Sigmoid colon (tissue), 7 donors: ENCODE data around the gene MAFF. TPM values are rescaled to one million over a fixed set of nuclear protein-coding genes. Genes with fewer than 3 reads are reported as not detected.

Experiments
- DNase-seq: peaks from one replicate; pipeline ENCODE4 v3.0.0-alpha.2; 2019
- H3K27ac ChIP-seq, 4 donors: fragments of 200-600 bp; sonication (generic); one replicate each; pipeline ENCODE4 v1.5.1; 2016 to 2019; ENCODE audit warnings: mild to moderate bottlenecking in 1 of 4
- H3K27me3 ChIP-seq, 3 donors: fragments of 200-600 bp; sonication (generic); one replicate each; pipeline ENCODE4 v1.5.1; 2019; ENCODE audit warnings: mild to moderate bottlenecking in 1 of 3
- H3K36me3 ChIP-seq, 4 donors: fragments of 200-600 bp; sonication (generic); one replicate each; pipeline ENCODE4 v1.5.1; 2016 to 2019
- H3K4me1 ChIP-seq, 4 donors: fragments of 200-600 bp; sonication (generic); one replicate each; pipeline ENCODE4 v1.5.1; 2017 to 2019
- H3K4me3 ChIP-seq, 4 donors: fragments of 200-600 bp; sonication (generic); one replicate each; pipeline ENCODE4 v1.5.1; 2017 to 2019; ENCODE audit warnings: mild to moderate bottlenecking in 2 of 4, moderate library complexity in 1 of 4
- H3K9me3 ChIP-seq, 4 donors: fragments of 200-600 bp in 3 of 4; sonication (generic) in 3 of 4; one replicate each; pipeline versions ENCODE4 v1.5.1 to v1.6.1; 2013 to 2019
- CTCF ChIP-seq, 4 experiments: fragments of 450-650 bp in 3 of 4; fragments of 200-600 bp in 1 of 4; IDR thresholded peaks; one replicate each; pipeline ENCODE4 v1.5.1; 2016 to 2019; ENCODE audit warnings: antibody characterized with exemption in 4 of 4, mild to moderate bottlenecking in 3 of 4, moderate library complexity in 2 of 4
- EP300 ChIP-seq, 4 donors: sonication (generic); formaldehyde crosslinking; IDR thresholded peaks; one replicate each; pipeline ENCODE4 v1.6.1; 2017; ENCODE audit warnings: antibody characterized with exemption in 4 of 4
- POLR2A ChIP-seq, 2 donors: fragments of 450-650 bp; IDR thresholded peaks; one replicate each; pipeline ENCODE4 v1.6.1; 2016; ENCODE audit warnings: antibody characterized with exemption in 2 of 2, mild to moderate bottlenecking in 2 of 2, moderate library complexity in 2 of 2
- POLR2AphosphoS5 ChIP-seq, 4 donors: sonication (generic); formaldehyde crosslinking; IDR thresholded peaks; one replicate each; pipeline ENCODE4 v1.6.1; 2017; ENCODE audit warnings: antibody characterized with exemption in 4 of 4
- WGBS, 2 donors: extraction: QIAGEN DNeasy Blood & Tissue Kit; methylation state at CpG; one replicate each; pipeline ENCODE4 v1.1.7; 2013; 5-methylcytosine and 5-hydroxymethylcytosine counted together
- intact Hi-C: fragments of 100-400 bp; cut with DNase I; formaldehyde crosslinking; loops from one replicate; pipeline ENCODE4 v1.15.1; 2023
- polyA plus RNA-seq, 3 donors: library from polyadenylated mRNA; stranded (reverse); fragments of 200-250 nt; gene quantifications; one replicate each; pipeline ENCODE4 v1.2.3, GENCODE V29; 2013
- total RNA-seq, 4 donors: library from RNA; depleted of rRNA; stranded (reverse); fragments of >200 nt; gene quantifications; one replicate each; pipeline ENCODE4 v1.1.0, GENCODE V29; 2016
- donor health status: healthy with polysubstance abuse.
- donor health status: Bipolar disorder and iron deficiency.
- donor health status: healthy.

The MAFF gene
- total and polyA plus RNA-seq, 7 donors = 15.3 to 104 (median 33.4) TPM

- Histone ChIP-seq H3K27me3 (no peaks in the 10 kb centered on the region), H3K27ac (no peak overlapping the region), H3K9me3 (no peaks in the 10 kb centered on the region), H3K36me3 (no peaks in the 10 kb centered on the region), H3K4me1 (peaks cover 0 to 8% (median 6%) of the 10 kb centered on the region in 4 donors), H3K4me3 (no peak overlapping the region)
- WGBS, 2 donors = 77 to 91% methylated on average over 14 of the region's 14 CpGs
- TF ChIP-seq POLR2AphosphoS5 (IDR thresholded peaks at IDR 0.05) = no peak
- TF ChIP-seq EP300 (IDR thresholded peaks at IDR 0.05) = no peak
- no peak for TF ChIP-seq POLR2A (IDR thresholded peaks at IDR 0.05)
- no peak for TF ChIP-seq CTCF (IDR thresholded peaks at IDR 0.05)
- peak; percentile 56 for DNase-seq
- intact Hi-C loops = no loop called here
These were observed 38.6 kb upstream of the MAFF start for GRCh38 chr22:38162881-38163843.

GRCh38 chr22:38163844-38164550 lies 37.8 kb upstream of the MAFF start:
- peaks cover 0 to 12% (median 8%) of the 10 kb centered on the region in 4 donors for H3K4me1 ChIP-seq
- intact Hi-C loops = no loop called here
- DNase-seq = peak; percentile 30
- H3K27ac ChIP-seq = no peak overlapping the region
- no peaks in the 10 kb centered on the region for H3K27me3 ChIP-seq
- 34 to 73% methylated on average over 13 of the region's 13 CpGs for WGBS, 2 donors
- H3K36me3 ChIP-seq = no peaks in the 10 kb centered on the region
- no peak overlapping the region for H3K4me3 ChIP-seq
- no peaks in the 10 kb centered on the region for H3K9me3 ChIP-seq
- TF ChIP-seq CTCF (IDR thresholded peaks at IDR 0.05) = no peak
- no peak for TF ChIP-seq POLR2A (IDR thresholded peaks at IDR 0.05)
- TF ChIP-seq POLR2AphosphoS5 (IDR thresholded peaks at IDR 0.05) = no peak
- no peak for TF ChIP-seq EP300 (IDR thresholded peaks at IDR 0.05)

GRCh38 chr22:38164551-38164918 lies 37.3 kb upstream of the MAFF start:
- peak; percentile 42 for DNase-seq
- TF ChIP-seq CTCF (IDR thresholded peaks at IDR 0.05) (no peak), EP300 (IDR thresholded peaks at IDR 0.05) (no peak), POLR2A (IDR thresholded peaks at IDR 0.05) (no peak), POLR2AphosphoS5 (IDR thresholded peaks at IDR 0.05) (no peak)
- Histone ChIP-seq H3K36me3 (no peaks in the 10 kb centered on the region), H3K27me3 (no peaks in the 10 kb centered on the region), H3K27ac (no peak overlapping the region), H3K4me1 (peaks cover 0 to 12% (median 8%) of the 10 kb centered on the region in 4 donors), H3K4me3 (no peak overlapping the region), H3K9me3 (no peaks in the 10 kb centered on the region)
- 81 to 90% methylated on average over 7 of the region's 7 CpGs for WGBS, 2 donors
- intact Hi-C loops = no loop called here

- intact Hi-C loops = no loop called here
- no peak for TF ChIP-seq EP300 (IDR thresholded peaks at IDR 0.05)
- TF ChIP-seq POLR2A (IDR thresholded peaks at IDR 0.05) = no peak
- TF ChIP-seq CTCF (IDR thresholded peaks at IDR 0.05) = no peak
- TF ChIP-seq POLR2AphosphoS5 (IDR thresholded peaks at IDR 0.05) = no peak
- 87 to 90% methylated on average over 13 of the region's 13 CpGs for WGBS, 2 donors
- Histone ChIP-seq H3K36me3 (no peaks in the 10 kb centered on the region), H3K27ac (no peak overlapping the region), H3K4me3 (no peak overlapping the region), H3K4me1 (peaks cover 0 to 12% (median 8%) of the 10 kb centered on the region in 4 donors), H3K9me3 (no peaks in the 10 kb centered on the region), H3K27me3 (no peaks in the 10 kb centered on the region)
- peak; percentile 28 for DNase-seq
These were observed 35.7 kb upstream of the MAFF start for GRCh38 chr22:38165922-38166593.
